SU-DHL-6 (cell line): Measurements from ENCODE around the gene PMEPA1.

Experiments
- EZH2phosphoT487 ChIP-seq: fragments of 200-600 bp; sonication (generic), shearing (Covaris generic); conservative IDR thresholded peaks from 2 replicates; pipeline ENCODE4 v1.6.1; 2018; ENCODE audit warnings: mild to moderate bottlenecking, antibody characterized with exemption, low read length, moderate library complexity, mixed read lengths
- TF ChIP-seq, protein P1 (sequence below): fragments of 200-600 bp; sonication (generic); IDR thresholded peaks from one replicate; pipeline ENCODE4 v1.5.1; 2017; ENCODE audit warnings: antibody characterized with exemption, mild to moderate bottlenecking, low read length, moderate library complexity; ENCODE audit not compliant: insufficient read depth, poor library complexity, severe bottlenecking

- TF ChIP-seq, protein P1, sequence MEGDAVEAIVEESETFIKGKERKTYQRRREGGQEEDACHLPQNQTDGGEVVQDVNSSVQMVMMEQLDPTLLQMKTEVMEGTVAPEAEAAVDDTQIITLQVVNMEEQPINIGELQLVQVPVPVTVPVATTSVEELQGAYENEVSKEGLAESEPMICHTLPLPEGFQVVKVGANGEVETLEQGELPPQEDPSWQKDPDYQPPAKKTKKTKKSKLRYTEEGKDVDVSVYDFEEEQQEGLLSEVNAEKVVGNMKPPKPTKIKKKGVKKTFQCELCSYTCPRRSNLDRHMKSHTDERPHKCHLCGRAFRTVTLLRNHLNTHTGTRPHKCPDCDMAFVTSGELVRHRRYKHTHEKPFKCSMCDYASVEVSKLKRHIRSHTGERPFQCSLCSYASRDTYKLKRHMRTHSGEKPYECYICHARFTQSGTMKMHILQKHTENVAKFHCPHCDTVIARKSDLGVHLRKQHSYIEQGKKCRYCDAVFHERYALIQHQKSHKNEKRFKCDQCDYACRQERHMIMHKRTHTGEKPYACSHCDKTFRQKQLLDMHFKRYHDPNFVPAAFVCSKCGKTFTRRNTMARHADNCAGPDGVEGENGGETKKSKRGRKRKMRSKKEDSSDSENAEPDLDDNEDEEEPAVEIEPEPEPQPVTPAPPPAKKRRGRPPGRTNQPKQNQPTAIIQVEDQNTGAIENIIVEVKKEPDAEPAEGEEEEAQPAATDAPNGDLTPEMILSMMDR, result no peak
- no peak for TF ChIP-seq EZH2phosphoT487
Measured at GRCh38 chr20:57598491-57598890, 111.3 kb downstream of the PMEPA1 start.
